ENCODE measurements around the gene CALML5. TPM values are rescaled to one million over a fixed set of nuclear protein-coding genes. Genes with fewer than 3 reads are reported as not detected.
A peak's percentile ranks its signal among the peaks of the same experiment; 100 is the strongest.

CALML5 gene
- total RNA-seq, 1 experiment from 2014 or later = not detected

- Mint-ChIP-seq H3K9me3 (ENCODE audit: unreplicated experiment) (no peaks in the 10 kb centered on the region), H3K4me1 (ENCODE audit: insufficient read depth, unreplicated experiment) (peaks cover 17% of the 10 kb centered on the region), H3K4me3 (ENCODE audit: unreplicated experiment) (no peak overlapping the region), H3K27ac (ENCODE audit: low read depth, unreplicated experiment) (no peak overlapping the region), H3K36me3 (ENCODE audit: insufficient read depth, unreplicated experiment) (peaks cover 87% of the 10 kb centered on the region), H3K27me3 (ENCODE audit: insufficient read depth, unreplicated experiment) (no peaks in the 10 kb centered on the region)
- ChIA-PET CTCF (no interaction called here), POLR2A (no interaction called here)
- DNase-seq (ENCODE audit: unreplicated experiment) = no peak
- no peak for TF ChIP-seq CTCF (IDR thresholded peaks at IDR 0.05; ENCODE audit: unreplicated experiment)
- BruUV-seq (replicated peaks) = TSS peak; percentile 17
- intact Hi-C loops (cut with micrococcal nuclease) = no loop called here
Observed at GRCh38 chr10:5457741-5458140, 41.6 kb downstream of the CALML5 start.

- intact Hi-C loops (cut with micrococcal nuclease) = no loop called here
- Mint-ChIP-seq H3K4me1 (ENCODE audit: insufficient read depth, unreplicated experiment) (peaks cover 17% of the 10 kb centered on the region), H3K9me3 (ENCODE audit: unreplicated experiment) (no peaks in the 10 kb centered on the region), H3K36me3 (ENCODE audit: insufficient read depth, unreplicated experiment) (peaks cover 93% of the 10 kb centered on the region), H3K27ac (ENCODE audit: low read depth, unreplicated experiment) (no peak overlapping the region), H3K27me3 (ENCODE audit: insufficient read depth, unreplicated experiment) (no peaks in the 10 kb centered on the region), H3K4me3 (ENCODE audit: unreplicated experiment) (no peak overlapping the region)
- BruUV-seq (replicated peaks) = no TSS peak
- ChIA-PET POLR2A (interaction anchor here (0.9 to 2.4 kb wide), 7 partner anchors 9 to 128 kb away, joined by 3 to 9 read pairs (median 4); no protein-coding TSS in a partner anchor), CTCF (interaction anchor here (0.6 to 3.2 kb wide), 4 partner anchors 9 to 166 kb away, joined by 3 to 23 read pairs (median 4); no protein-coding TSS in a partner anchor)
- DNase-seq (ENCODE audit: unreplicated experiment) = no peak
- no peak for TF ChIP-seq CTCF (IDR thresholded peaks at IDR 0.05; ENCODE audit: unreplicated experiment)
Observed at GRCh38 chr10:5456563-5456962, 42.8 kb downstream of the CALML5 start.

GRCh38 chr10:5453749-5454489, 45.5 kb downstream of the CALML5 start:
- BruUV-seq (replicated peaks) = no TSS peak
- peaks cover 80% of the 10 kb centered on the region for H3K36me3 Mint-ChIP-seq (ENCODE audit: insufficient read depth, unreplicated experiment)
- no peak for TF ChIP-seq CTCF (IDR thresholded peaks at IDR 0.05; ENCODE audit: unreplicated experiment)

GRCh38 chr10:5450605-5451384, 48.6 kb downstream of the CALML5 start:
- POLR2A ChIA-PET = interaction anchor here (0.7 to 2.8 kb wide), 13 partner anchors 13 to 214 kb away, joined by 3 to 9 read pairs (median 4); no protein-coding TSS in a partner anchor
- no peak for DNase-seq (ENCODE audit: unreplicated experiment)
- no TSS peak for BruUV-seq (replicated peaks)
- H3K4me3 Mint-ChIP-seq (ENCODE audit: unreplicated experiment) = peak overlapping the region; percentile 81
- CTCF ChIA-PET = interaction anchor here (0.7 to 1.7 kb wide), 3 partner anchors 163 to 437 kb away, joined by 3 to 4 read pairs (median 4); no protein-coding TSS in a partner anchor
- TF ChIP-seq CTCF (IDR thresholded peaks at IDR 0.05; ENCODE audit: unreplicated experiment) = no peak
- H3K36me3 Mint-ChIP-seq (ENCODE audit: insufficient read depth, unreplicated experiment) = peaks cover 51% of the 10 kb centered on the region
- H3K27ac Mint-ChIP-seq (ENCODE audit: low read depth, unreplicated experiment) = peak overlapping the region; percentile 63
- peaks cover 18% of the 10 kb centered on the region for H3K4me1 Mint-ChIP-seq (ENCODE audit: insufficient read depth, unreplicated experiment)
- no peaks in the 10 kb centered on the region for H3K9me3 Mint-ChIP-seq (ENCODE audit: unreplicated experiment)
- no peaks in the 10 kb centered on the region for H3K27me3 Mint-ChIP-seq (ENCODE audit: insufficient read depth, unreplicated experiment)
- intact Hi-C loops (cut with micrococcal nuclease) = no loop called here

More at GRCh38 chr10:5453749-5454489, 45.5 kb downstream of the CALML5 start:
- no peak overlapping the region for H3K4me3 Mint-ChIP-seq (ENCODE audit: unreplicated experiment)
- H3K4me1 Mint-ChIP-seq (ENCODE audit: insufficient read depth, unreplicated experiment) = peaks cover 21% of the 10 kb centered on the region
- DNase-seq (ENCODE audit: unreplicated experiment) = no peak
- H3K27me3 Mint-ChIP-seq (ENCODE audit: insufficient read depth, unreplicated experiment) = no peaks in the 10 kb centered on the region
- no peaks in the 10 kb centered on the region for H3K9me3 Mint-ChIP-seq (ENCODE audit: unreplicated experiment)
- no peak overlapping the region for H3K27ac Mint-ChIP-seq (ENCODE audit: low read depth, unreplicated experiment)
- intact Hi-C loops (cut with micrococcal nuclease) = no loop called here
- ChIA-PET CTCF (interaction anchor here (1.2 to 3.2 kb wide), 3 partner anchors 11 to 177 kb away, joined by 3 to 23 read pairs (median 4); no protein-coding TSS in a partner anchor), POLR2A (interaction anchor here (0.8 to 1.7 kb wide), 6 partner anchors 12 to 436 kb away, joined by 3 to 8 read pairs (median 4); partner anchors contain the start of genes ANKRD16 and FBH1)

All from MCF 10A (cell line).